SH-SY5Y (cell line): ENCODE results near the gene ZCCHC24.

ENCODE experiments used
- GATA2 ChIP-seq: IDR thresholded peaks from 2 replicates; pipeline ENCODE4 v1.6.1; 2011; ENCODE audit warnings: mild to moderate bottlenecking, low read depth, low read length
- GATA3 ChIP-seq: IDR thresholded peaks from 2 replicates; pipeline ENCODE4 v1.6.1; 2011; ENCODE audit warnings: low read depth, mild to moderate bottlenecking, low read length, moderate library complexity

DNA sequence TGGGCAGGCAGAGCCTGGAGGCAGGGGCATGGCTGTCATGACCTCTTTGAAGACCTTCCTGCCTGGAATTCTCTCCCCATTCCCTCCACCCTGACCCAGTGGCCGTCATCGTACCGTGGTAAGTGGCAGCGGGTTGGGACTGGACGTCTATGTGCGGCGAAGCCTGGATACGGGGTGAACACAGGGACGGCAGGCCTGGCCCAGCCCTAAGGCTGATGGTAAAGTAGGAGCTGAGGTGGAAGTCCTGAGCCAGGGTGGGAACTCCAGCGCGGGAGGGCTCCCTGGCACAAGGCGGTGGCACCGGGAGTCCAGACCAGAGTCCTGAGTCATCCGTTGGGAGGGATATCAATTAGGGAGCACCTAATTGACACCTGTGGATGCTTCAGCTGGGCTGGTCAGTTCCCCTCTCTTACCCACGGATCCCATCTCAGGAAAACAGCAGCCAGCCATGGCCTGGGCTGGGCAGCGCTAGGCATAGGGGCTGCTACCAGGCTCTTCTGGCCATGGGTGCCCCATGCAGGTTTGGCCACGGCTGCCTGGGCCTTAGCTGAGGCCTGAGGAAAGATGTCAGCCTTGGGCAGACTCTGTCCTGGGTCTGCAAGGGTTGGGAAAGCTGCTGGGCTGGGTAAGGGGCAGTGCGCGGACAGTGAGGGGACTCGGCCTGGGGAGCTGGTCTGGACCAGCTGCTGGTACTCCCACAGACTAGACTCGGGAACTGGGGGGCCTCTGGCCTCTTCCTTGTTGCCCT, 94.8 kb downstream of the ZCCHC24 start:
- TF ChIP-seq GATA2, result no peak
- no peak for TF ChIP-seq GATA3
